Stimulated activated CD8-positive, alpha-beta memory T cell treated with anti-CD3 and anti-CD28 coated beads, Interleukin-4, amount 100 ng/mL, for 1 hour (primary cell): ENCODE measurements around the gene DNAJA3.
A peak's percentile ranks its signal among the peaks of the same experiment; 100 is the strongest.

Experiments
- DNase-seq, 2 donors: peaks; one replicate each; pipeline ENCODE4 v3.0.0-alpha.2; 2020; ENCODE audit warnings: low read depth in 2 of 2, low spot score in 1 of 2

The DNAJA3 gene

GRCh38 chr16:4404967-4405696, 20.5 kb upstream of the DNAJA3 start:
- DNase-seq, result no peak

DNA sequence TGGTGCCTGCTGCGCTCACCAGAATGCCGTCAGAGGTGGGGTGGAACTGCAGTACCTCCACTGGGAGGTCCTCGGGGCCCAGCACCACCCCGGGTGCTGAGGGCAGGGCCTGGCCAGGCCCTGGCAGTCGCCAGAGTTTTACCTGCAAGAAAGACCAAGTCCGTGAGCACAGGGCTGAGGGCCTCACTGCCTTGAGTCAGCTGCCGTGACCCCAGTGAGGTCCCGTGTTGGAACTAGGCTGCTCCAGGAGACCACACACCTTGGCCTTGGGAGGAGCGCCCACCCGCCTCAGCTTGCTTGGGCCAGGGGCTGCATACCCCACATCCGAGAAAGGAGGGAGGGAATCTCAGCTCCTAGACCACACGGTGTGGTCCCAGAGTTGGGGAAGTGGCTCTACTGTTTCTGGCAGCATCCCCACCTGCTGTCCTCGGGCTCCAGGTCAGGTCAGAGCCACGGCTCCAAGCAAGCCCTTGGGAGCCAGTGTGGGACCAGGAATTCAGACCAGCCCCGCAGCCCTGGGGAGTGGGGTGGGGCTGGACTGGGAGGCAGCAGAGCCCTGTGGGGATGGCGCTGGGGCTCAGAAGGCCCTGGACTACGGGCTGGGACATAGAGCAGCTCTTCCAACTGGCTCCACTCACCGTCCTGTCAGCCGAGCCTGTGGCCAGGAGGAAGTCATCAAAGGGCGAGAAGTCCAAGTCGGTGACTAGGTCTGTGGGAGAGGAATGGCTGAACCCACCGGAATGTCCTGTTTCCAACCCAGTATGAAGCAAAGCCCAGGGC, 17.9 kb upstream of the DNAJA3 start:
- DNase-seq, result no peak

- no peak for DNase-seq
These were observed 17.4 kb upstream of the DNAJA3 start for GRCh38 chr16:4408323-4408690.

DNA sequence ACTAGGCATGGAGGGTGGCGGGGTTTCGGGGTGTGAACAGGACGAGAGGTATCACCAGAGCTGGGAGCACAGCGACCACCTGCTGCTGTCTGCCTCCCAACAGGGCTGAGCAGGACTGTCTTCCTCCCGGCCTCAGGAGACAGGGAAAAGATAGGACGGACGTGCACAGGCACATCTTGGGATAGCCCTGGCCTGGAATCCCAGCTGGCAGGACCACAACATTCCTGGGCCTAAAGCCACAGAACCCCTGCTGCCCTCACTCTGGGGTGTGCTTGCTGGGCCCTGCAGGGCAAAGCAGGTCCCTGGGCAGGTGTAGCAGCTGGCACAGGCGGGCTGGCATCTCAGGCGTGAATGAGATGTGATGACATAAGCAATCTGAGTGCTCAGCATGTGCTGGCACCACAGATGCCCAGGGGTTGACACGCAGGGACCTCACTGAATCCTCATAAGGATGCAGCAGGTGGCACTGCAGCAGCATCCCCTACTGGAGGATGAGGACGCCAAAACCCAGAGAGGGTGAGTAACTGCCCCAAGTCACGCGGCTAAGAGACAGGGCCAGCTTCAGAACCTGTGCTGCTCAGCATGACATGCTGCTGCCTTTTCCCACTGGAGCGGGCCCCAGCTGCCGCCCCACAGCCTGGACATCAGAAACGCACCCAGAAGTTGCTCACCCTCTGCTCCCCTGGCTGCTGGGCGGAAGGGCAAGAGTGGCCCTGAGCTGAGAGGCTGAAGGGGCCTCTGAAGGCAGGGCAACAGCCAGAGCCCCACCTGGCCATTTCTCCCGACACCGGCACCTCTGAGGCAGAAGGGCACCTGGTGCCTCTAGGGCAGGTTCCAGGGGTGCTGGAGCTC, 16.4 kb upstream of the DNAJA3 start:
- no peak for DNase-seq

DNA sequence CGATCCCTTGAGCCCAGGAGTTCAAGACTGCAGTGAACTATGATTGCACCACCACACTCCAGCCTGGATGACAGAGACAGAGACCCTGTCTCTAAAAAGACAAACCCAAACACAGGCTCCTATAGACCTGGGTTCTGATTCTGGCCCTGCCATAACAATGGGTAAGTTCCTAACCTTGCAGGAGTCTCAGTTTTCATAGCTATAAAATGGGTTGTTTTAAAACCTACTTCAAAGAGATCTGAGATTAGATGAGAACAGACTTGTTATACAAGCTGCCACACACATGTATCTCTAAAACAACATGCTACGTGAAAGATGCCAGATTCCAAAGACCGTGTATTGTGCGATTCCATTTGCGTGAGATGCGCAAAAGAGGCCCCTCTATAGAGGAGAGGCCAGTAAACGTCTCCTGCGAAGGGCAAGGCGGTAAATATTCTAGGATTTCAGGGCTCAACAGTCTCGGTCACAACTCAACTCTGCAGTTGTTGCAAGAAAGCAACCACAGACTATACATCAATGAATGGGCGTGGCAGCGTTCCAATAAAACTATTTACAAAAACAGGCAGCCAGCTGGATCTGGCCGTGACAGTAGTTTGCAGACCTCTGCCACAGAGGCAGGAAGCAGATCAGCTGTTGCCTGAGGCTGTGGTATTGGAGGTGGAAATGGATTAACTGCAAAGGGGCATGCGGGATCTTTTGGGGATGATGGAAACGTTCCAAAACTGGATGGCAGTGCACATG, 15.2 kb upstream of the DNAJA3 start:
- no peak for DNase-seq

GRCh38 chr16:4411684-4412083, 14.0 kb upstream of the DNAJA3 start:
- DNase-seq, result no peak

DNA sequence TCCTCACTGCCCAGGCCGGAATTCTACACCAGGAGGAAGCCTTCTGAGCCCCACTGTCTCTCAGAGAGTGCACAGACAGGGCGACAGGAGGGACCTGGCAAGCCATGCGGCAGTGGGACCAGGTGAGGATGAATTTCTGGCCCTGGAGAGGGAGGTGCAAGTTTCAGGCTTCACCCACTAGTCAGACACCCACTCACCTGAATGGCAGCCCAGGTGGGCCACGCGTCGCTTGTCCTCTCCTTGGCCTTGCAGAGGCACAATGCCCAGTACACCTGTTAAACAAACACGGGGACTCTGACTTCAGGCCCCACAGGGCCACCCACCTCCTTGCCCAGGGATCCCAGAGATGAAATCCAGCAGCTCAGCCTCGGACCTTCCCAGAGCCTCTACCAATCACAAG, 13.5 kb upstream of the DNAJA3 start:
- no peak for DNase-seq

DNA sequence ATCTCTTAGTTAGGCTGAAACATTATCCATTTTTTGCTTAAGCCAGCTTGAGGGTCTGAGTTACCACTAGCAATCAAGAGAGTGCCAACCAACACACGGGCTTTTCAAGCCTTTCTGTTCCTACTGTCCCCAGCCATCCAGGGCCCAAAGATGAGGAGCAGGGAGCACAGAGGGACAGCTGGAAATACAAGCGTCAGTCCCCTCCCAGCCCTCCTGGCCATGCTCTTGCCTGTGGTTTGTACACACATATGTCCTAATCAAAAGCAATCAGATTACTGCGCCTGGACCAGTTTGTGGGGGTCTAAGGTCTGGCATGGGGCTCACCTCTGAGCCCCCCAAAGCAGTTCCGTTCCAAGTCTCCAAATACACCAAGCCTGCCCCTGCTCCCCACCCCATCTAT, 12.8 kb upstream of the DNAJA3 start:
- no peak for DNase-seq

GRCh38 chr16:4414187-4414917, 11.3 kb upstream of the DNAJA3 start:
- DNase-seq, result peak in 1 of 2 donors; percentile 52

DNA sequence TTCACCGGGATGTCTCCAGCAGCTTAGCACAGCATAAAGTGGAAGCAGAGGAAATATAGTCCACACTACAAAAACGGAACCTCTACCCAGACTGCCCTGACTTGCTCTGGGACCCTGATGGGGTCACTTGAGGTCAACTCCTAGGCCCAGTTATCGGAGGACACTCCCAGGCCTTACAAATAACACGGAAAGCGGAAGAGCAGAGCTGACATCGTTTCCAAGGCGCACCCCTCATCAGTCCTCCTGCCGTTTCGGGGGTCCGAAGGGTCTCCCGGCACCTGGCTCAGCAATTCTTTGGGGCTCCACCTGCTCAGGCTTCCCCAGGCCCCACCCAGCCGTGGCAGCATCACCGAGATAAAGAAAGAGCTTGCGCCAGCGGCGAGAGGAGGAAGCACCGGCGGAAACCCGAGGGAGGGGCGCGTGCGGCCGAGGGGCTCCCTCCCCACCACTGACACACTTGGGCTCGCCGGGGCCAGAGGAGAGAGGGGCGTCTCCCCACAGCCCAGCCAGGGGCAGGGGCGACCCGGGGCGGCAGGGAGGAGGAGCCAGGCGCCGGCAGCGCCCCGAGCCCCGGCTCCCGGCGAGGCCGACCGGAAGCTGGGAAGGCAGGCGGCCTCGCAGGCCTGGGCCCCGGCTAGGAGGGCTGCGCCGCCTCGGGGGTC, 10.0 kb upstream of the DNAJA3 start:
- no peak for DNase-seq

DNA sequence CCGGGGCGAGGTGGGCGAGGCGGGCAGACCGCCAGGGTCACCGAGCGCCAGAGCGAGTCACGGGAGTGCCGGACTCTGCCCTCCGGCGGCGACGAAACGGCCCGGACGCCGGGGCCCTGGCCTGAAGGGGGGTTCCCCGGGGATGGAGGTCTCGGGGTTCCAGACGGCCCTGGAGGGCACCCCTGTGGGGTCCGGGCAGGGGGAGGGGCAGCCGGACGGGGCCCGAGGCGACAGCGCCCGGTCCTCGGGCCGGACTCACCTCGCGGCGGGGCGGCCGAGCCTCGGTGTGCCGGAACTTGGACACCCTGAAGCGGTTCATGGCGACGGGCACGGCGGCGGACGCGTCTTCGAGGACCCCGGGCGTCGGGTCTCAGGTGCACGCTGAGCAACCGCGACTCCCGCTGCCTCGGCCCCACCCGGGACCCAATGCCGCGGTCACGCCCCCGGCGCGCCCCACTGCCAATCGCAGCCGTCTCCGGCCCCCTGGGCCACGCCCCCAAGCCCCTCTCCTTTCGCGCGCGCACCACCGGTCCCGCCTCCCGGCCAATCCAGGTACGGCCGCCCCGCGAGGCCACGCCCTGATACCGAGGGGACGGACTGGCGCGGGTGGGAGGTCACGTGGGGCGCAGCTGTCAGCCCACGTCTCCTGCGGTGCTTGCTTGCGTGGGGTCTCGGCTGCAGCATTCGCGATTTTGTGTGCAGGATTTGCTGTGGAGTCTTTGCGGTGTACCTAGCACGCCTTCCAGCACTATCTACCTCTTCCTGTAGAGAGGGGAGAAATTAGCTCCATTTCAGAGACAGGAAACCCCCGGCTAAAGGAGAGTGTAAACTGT, 9.3 kb upstream of the DNAJA3 start, which contains the start of gene CORO7:
TSS of gene CORO7 (minus strand) at position 397 of the 833 bp plus-strand sequence. CDS start at position 319, 78 bp downstream.
- DNase-seq, result peak; percentile 98 to 99

- no peak for DNase-seq
These were observed 6.2 kb upstream of the DNAJA3 start for GRCh38 chr16:4419402-4419959.

DNA sequence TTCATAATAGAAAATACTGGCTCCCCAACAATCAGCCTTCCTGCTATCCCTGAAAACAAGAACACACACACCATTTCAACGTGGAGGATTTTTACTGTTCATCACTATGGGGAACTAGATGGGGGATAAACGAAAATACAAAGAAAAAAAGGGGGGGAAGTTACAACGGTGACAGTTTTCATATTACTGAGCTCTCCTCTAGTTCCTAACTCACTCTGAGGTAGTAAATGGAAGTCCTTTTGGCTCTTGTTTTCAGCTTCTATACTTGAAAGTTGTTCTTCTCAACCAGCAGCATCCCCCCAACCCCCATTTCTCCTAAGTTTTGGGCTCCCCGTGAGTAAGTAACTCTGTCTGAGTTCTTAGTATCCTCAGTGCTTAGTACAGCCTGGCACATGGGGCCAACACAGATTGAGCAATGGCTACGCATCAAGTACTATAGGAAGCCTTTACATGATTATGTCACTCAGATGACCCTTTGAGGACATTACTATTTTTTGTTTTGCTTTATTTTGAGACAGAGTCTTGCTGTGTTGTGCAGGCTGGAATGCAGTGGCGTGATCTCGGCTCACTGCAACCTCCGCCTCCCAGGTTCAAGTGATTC, 5.1 kb upstream of the DNAJA3 start:
- no peak for DNase-seq

- no peak for DNase-seq
These were observed 485 bp downstream of the DNAJA3 start for GRCh38 chr16:4426021-4426684.

DNA sequence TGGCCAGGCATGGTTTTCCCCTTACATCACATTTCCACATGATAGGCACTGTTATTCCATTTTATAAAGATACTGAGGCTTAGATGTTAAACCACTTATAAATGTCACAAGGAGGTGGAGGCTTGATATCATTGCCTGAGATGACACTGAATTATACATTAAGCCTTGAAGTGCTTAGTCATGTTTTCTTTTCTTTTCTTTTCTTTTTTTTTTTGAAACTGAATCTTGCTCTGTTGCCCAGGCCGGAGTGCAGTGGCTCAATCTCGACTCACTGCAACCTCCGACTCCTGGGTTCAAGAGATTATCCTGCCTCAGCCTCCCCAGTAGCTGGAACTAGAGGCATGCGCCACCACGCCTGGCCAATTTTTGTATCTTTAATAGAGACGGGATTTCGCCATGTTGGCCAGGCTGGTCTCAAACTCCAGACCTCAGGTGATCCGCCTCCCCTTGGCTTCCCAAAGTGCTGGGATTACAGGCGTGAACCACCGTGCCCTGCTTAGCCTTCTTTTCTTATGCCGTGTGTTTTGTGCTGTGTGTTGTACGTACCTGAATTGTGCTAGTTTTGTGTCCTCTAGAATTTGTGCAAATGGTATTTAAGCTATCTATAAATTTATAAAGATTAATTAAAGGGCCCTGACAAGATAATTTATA, 1.2 kb downstream of the DNAJA3 start:
- no peak for DNase-seq

- no peak for DNase-seq
These were observed 2.8 kb downstream of the DNAJA3 start for GRCh38 chr16:4428500-4428899.

- DNase-seq, result no peak
These were observed 5.4 kb downstream of the DNAJA3 start for GRCh38 chr16:4431023-4431422.
